Measurements from ENCODE around the gene ENPP3.

DNA sequence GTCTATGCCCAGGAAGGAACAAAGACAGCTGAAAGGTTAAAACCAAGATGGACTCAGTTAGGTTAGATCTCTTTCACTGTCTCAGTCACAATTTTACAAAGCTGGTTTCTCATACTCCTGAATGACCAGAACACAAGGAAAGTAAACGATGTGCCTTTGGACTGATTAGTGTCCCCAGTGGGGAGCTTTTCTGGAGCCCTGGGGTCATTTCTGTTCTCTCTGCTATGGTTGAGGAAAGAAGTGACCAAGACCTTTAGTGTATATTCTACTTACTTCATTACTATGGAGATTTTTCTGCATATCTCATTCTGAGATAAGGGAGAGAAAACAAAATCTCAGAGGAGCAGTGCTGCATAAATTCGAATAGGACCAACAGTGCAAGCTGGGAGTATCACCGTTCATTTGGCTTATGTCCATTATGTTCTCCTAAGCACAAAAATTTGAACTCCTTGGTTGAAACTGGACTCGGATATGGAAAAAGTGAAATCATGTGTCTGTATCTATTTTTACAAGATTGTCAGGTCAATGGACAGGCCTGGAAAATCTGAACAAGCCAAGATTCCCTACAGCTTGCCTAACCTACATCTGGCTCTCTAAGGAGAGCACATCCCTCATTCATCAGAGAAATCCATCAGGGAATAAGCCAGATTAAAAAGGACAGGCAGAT is 136.3 kb downstream of the ENPP3 start:
- TF ChIP-seq SP1 (IDR thresholded peaks at IDR 0.05) (no peak), SUZ12 (IDR thresholded peaks at IDR 0.05) (no peak), FOXK2 (IDR thresholded peaks at IDR 0.05) (no peak), LEF1 (IDR thresholded peaks at IDR 0.05; ENCODE audit: borderline replicate concordance) (no peak), FOXM1 (IDR thresholded peaks at IDR 0.05; ENCODE audit: borderline replicate concordance) (no peak), ELF4 (IDR thresholded peaks at IDR 0.05) (no peak), ZNF384 (IDR thresholded peaks at IDR 0.05) (no peak), L3MBTL2 (conservative IDR thresholded peaks at IDR 0.05) (no peak)

Data from HEK293T (cell line).